Esophagus squamous epithelium (tissue), 5 donors: ENCODE measurements around the gene PMP22. TPM values are rescaled to one million over a fixed set of nuclear protein-coding genes. Genes with fewer than 3 reads are reported as not detected.
A peak's percentile ranks its signal among the peaks of the same experiment; 100 is the strongest.

Source experiments
- DNase-seq: peaks from one replicate; lab custom pipeline; 2025; lab: John Stamatoyannopoulos, UW
- H3K27ac ChIP-seq, 4 donors: fragments of 200-600 bp; sonication (generic); one replicate each; pipeline ENCODE4 v1.5.1; 2016 to 2019; ENCODE audit warnings: mild to moderate bottlenecking in 1 of 4
- H3K27me3 ChIP-seq, 4 donors: fragments of 200-600 bp; sonication (generic); 1 replicate in 3 of 4; 2 replicates in 1 of 4; pipeline versions ENCODE4 v1.5.1 to v1.6.0; 2017 to 2021; ENCODE audit warnings: antibody characterized with exemption in 1 of 4
- H3K36me3 ChIP-seq, 3 donors: fragments of 200-600 bp; sonication (generic); one replicate each; pipeline ENCODE4 v1.5.1; 2016 to 2019
- H3K4me1 ChIP-seq, 3 donors: fragments of 200-600 bp; sonication (generic); one replicate each; pipeline ENCODE4 v1.5.1; 2017 to 2019
- H3K4me3 ChIP-seq, 4 donors: fragments of 200-600 bp; sonication (generic); 1 replicate in 3 of 4; 2 replicates in 1 of 4; pipeline ENCODE4 v1.5.1; 2016 to 2019; ENCODE audit warnings: mild to moderate bottlenecking in 2 of 4, moderate library complexity in 1 of 4
- H3K9me3 ChIP-seq, 3 donors: fragments of 200-600 bp; sonication (generic); one replicate each; pipeline ENCODE4 v1.5.1; 2016 to 2019
- CTCF ChIP-seq, 6 experiments: fragments of 450-650 bp in 4 of 6; fragments of 200-600 bp in 2 of 6; sonication (generic) in 2 of 6; IDR thresholded peaks; one replicate each; pipeline ENCODE4 v1.5.1; 2016 to 2019; ENCODE audit warnings: antibody characterized with exemption in 6 of 6, mild to moderate bottlenecking in 4 of 6, moderate library complexity in 4 of 6
- POLR2A ChIP-seq, 4 donors: fragments of 450-650 bp; IDR thresholded peaks; one replicate each; pipeline ENCODE4 v1.6.1; 2017; ENCODE audit warnings: antibody characterized with exemption in 4 of 4, mild to moderate bottlenecking in 4 of 4, moderate library complexity in 3 of 4
- WGBS, 2 donors: methylation state at CpG; one replicate each; pipeline ENCODE4 v1.1.5; 2018; 5-methylcytosine and 5-hydroxymethylcytosine counted together
- intact Hi-C: fragments of 100-400 bp; cut with DNase I; formaldehyde crosslinking; loops from one replicate; pipeline ENCODE4 v1.15.0; 2022
- total RNA-seq, 4 donors: library from RNA; depleted of rRNA; stranded (reverse); fragments of >200 nt; gene quantifications; one replicate each; pipeline ENCODE4 v1.1.0, GENCODE V29; 2016
- donor health status: DM: yes; HTN: yes; CAD: no.

PMP22 gene
- total RNA-seq, 4 donors from 2014 or later = 4.0 to 102 (median 27.3) TPM

GRCh38 chr17:15250135-15250860 is 14.8 kb downstream of the PMP22 start:
- DNase-seq = no peak
- Histone ChIP-seq H3K4me3 (no peak overlapping the region), H3K27ac (peak overlapping the region in 2 of 4 donors; percentile 13 to 34), H3K36me3 (peaks cover 0 to 45% (median 0%) of the 10 kb centered on the region in 3 donors), H3K4me1 (peaks cover 5 to 85% (median 22%) of the 10 kb centered on the region in 3 donors), H3K27me3 (no peaks in the 10 kb centered on the region), H3K9me3 (no peaks in the 10 kb centered on the region)
- WGBS, 2 donors = 81 to 84% methylated on average over 11 of the region's 11 CpGs
- intact Hi-C loops = no loop called here
- no peak for TF ChIP-seq POLR2A (IDR thresholded peaks at IDR 0.05)
- TF ChIP-seq CTCF (IDR thresholded peaks at IDR 0.05) = no peak

- H3K27me3 ChIP-seq = no peaks in the 10 kb centered on the region
- WGBS, 2 donors = 58 to 60% methylated on average over 5 of the region's 5 CpGs
- no peak for TF ChIP-seq POLR2A (IDR thresholded peaks at IDR 0.05)
- TF ChIP-seq CTCF (IDR thresholded peaks at IDR 0.05) = no peak
- H3K36me3 ChIP-seq = peaks cover 0 to 36% (median 0%) of the 10 kb centered on the region in 3 donors
- DNase-seq = no peak
- intact Hi-C loops = no loop called here
- H3K4me3 ChIP-seq = no peak overlapping the region
- peak overlapping the region in 1 of 4 donors; percentile 34 for H3K27ac ChIP-seq
- H3K4me1 ChIP-seq = peaks cover 5 to 84% (median 26%) of the 10 kb centered on the region in 3 donors
- H3K9me3 ChIP-seq = no peaks in the 10 kb centered on the region
Observed at GRCh38 chr17:15249487-15249886, 15.6 kb downstream of the PMP22 start.

GRCh38 chr17:15247891-15248529 is 17.1 kb downstream of the PMP22 start:
- DNase-seq = no peak
- TF ChIP-seq POLR2A (IDR thresholded peaks at IDR 0.05) (no peak), CTCF (IDR thresholded peaks at IDR 0.05) (peak in 3 of 6 experiments; percentile 3 to 32 (median 7))
- Histone ChIP-seq H3K4me3 (no peak overlapping the region), H3K36me3 (peaks cover 0 to 22% (median 0%) of the 10 kb centered on the region in 3 donors), H3K27me3 (no peaks in the 10 kb centered on the region), H3K9me3 (peaks cover 0 to under 1% (median 0%) of the 10 kb centered on the region in 3 donors), H3K27ac (no peak overlapping the region), H3K4me1 (peaks cover 5 to 70% (median 26%) of the 10 kb centered on the region in 3 donors)
- WGBS, 2 donors = 86 to 90% methylated on average over 6 to 8 of the region's 8 CpGs
- intact Hi-C loops = no loop called here

GRCh38 chr17:15245054-15245453 is 20.1 kb downstream of the PMP22 start:
- WGBS, 2 donors = 61 to 77% methylated on average over 4 to 5 of the region's 5 CpGs
- DNase-seq = no peak
- Histone ChIP-seq H3K9me3 (peaks cover 0 to 5% (median 0%) of the 10 kb centered on the region in 3 donors), H3K4me1 (peaks cover 5 to 50% (median 26%) of the 10 kb centered on the region in 3 donors), H3K36me3 (no peaks in the 10 kb centered on the region), H3K27ac (no peak overlapping the region), H3K27me3 (no peaks in the 10 kb centered on the region), H3K4me3 (no peak overlapping the region)
- TF ChIP-seq POLR2A (IDR thresholded peaks at IDR 0.05) (no peak), CTCF (IDR thresholded peaks at IDR 0.05) (no peak)
- intact Hi-C loops = no loop called here

- Histone ChIP-seq H3K4me3 (no peak overlapping the region), H3K9me3 (peaks cover 0 to 5% (median 0%) of the 10 kb centered on the region in 3 donors), H3K36me3 (peaks cover 0 to 39% (median 0%) of the 10 kb centered on the region in 3 donors), H3K27ac (no peak overlapping the region), H3K4me1 (peaks cover 0 to 49% (median 8%) of the 10 kb centered on the region in 3 donors), H3K27me3 (no peaks in the 10 kb centered on the region)
- TF ChIP-seq CTCF (IDR thresholded peaks at IDR 0.05) (no peak), POLR2A (IDR thresholded peaks at IDR 0.05) (no peak)
- no peak for DNase-seq
- intact Hi-C loops = no loop called here
Observed at GRCh38 chr17:15240644-15241043, 24.5 kb downstream of the PMP22 start.
